ENCODE results near the gene PWP2.
"Not testable (repeated sequence)": the region's sequence is repeated elsewhere in the genome, so short reads cannot be mapped to it uniquely, and the experiment has no call there.

The PWP2 gene

DNA sequence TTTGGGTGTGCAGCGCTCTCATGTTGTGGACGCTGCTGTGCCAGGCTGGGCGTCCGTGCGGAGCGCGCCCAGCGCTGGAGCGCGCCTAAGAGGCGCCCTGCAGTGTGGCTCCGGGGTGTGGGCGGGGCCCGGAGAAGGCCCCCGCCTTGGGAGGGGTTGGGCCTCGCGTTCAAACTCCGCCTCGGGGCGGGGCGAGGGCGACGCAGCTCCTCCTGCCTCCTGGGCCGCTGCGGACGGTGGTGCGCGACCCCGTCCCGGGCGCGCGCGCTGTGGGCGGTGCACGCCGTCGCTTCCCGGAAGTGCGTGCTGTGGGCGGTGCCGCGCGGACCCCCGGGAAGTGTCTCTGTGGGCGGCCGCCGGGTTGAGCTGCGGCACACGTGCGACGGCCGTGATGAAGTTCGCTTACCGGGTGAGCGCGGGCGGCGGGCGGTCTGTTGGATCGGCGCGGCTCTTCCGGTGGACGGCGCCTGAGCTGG is at the start of gene PWP2:
Gene PWP2 (plus strand): TSS at position 374 of the 476 bp plus-strand sequence. CDS start 18 bp downstream, at position 392.
- not testable (repeated sequence) for DNase-seq

DNA sequence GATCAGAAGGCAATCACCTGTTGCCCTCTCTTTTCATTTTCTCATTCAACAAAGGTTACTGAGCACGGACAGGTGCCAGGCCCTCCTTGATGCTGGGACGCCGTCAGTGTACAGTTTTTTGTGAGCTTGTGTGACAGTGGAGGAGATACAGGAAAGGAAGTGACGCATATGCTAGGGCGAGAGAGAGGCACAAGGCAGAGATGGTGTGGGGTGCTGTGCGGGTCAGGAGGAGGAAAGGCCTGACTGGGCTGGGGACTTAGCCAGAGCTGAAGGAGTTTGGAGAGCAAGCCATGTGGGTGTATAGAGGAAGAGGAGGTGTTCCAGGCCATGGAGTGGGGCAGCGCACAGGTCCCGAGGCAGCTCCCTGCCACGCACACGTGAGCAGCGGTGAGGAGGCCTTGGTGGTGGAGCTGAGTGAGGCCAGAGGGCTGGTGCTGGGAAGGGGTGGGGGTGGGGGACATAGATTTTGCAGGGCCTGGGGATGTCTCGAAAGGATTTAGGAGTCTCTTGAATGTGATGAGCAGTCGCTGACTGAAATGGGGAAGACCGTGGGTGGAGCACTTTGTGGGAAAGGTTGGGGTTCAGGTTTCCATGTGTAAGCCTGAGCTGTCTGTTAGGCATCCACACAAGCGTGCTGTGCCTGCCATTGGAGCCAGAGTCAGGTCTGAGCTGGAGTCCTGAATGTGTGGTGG is 49.1 kb upstream of the PWP2 start:
- peak; percentile 53 for DNase-seq

DNA sequence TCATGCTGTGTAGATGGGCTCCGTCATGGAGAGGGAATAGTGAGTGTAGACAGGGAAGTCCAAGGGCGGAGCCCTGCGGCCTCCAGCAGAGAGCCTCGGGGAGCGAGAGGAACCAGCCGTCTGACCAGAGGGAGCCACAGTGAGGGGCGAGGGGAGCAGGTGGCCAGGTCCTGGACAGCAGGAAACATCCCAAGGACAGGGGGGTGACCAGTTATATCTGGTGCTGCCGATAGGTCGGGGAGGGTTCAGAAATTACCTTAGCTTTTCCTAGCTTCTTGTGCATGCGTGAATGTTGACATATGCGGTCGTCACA is 48.6 kb upstream of the PWP2 start:
- DNase-seq, result no peak

DNA sequence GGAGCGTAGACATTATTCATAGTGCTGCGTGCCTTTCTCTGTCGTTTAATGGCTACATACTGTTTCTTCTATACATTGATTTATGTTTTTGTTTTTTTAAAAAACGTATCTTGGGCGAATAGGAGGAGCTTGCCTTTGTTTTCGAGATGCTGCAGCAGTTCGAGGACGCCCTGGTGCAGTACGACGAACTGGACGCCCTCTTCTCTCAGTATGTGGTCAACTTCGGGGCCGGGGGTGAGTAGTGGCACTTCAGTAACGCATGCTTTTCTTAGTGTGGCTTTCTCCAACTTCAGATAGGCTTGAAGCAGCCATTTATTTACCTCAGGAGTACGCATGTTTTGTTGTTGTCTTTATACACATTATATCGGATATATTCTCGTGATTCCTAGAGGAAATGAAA is 48.2 kb upstream of the PWP2 start:
- DNase-seq, result no peak

DNA sequence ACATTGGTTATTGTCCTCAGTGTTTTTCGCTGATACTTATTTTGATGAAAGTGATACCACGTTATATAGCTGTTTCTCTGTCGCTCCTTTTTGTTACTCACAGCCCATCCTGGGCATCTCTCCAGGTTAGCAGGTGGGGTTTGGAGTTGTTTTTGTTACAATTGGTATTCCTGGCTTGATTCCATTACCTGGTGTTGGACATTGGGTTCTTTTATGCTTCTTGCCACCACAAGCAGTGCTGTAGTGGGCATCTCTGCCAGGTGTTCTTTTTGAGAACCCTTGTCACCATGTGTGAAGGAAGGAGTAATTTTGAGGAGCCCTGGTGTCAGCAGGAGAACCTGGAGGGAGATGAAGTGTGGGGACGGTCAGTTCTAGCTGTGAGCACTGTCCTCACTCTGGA is 47.5 kb upstream of the PWP2 start:
- DNase-seq, result no peak

DNA sequence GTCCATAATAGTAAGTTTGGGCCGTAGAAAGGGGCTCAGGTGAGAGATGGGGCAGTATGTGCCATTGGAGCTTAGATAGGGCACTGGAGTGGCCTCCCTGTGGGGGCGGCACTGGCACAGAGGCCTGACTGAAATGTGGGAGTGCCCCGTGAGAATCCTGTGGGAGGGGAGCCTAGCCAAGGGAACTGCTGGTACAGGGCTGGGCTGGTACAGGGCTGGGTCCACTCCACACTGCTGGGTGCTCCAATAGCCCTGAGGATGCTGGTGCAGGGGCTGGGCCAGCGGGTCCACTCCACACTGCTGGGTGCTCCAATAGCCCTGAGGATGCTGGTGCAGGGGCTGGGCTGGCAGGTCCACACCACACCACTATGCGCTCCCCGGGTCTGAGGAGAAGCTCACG is 44.8 kb upstream of the PWP2 start:
- DNase-seq, result no peak

DNA sequence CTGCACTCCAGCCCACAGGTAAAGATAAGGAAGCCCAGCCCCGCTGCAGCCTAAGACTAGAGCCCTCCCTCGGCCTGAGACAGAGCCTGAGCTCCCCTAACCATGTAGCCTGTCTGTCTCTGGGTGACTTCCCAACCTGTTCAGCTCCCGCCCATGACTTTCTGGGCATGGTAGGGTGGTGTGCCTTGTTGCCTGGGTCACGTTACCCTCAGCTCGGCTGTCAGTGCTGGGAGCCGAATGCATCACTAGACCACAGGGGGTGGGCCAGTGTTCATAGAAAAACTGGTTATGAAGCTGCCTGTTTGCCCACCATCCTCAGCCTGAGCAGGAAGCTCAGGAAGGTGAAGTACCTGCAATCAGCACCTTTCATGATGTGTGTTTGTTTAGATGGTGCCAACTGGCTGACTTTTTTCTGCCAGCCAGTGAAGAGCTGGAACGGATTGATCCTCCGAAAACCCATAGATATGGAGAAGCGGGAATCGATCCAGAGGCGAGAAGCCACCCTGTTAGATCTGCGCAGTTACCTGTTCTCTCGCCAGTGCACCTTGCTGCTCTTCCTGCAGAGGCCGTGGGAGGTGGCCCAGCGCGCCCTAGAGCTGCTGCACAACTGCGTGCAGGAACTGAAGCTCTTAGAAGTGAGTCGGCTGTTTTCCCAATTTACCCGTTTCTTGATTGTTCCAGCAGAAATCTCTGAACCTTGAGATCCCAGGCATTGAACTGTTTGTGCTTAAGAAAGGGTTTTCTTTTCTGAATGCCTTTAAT is 43.9 kb upstream of the PWP2 start:
- DNase-seq, result no peak

DNA sequence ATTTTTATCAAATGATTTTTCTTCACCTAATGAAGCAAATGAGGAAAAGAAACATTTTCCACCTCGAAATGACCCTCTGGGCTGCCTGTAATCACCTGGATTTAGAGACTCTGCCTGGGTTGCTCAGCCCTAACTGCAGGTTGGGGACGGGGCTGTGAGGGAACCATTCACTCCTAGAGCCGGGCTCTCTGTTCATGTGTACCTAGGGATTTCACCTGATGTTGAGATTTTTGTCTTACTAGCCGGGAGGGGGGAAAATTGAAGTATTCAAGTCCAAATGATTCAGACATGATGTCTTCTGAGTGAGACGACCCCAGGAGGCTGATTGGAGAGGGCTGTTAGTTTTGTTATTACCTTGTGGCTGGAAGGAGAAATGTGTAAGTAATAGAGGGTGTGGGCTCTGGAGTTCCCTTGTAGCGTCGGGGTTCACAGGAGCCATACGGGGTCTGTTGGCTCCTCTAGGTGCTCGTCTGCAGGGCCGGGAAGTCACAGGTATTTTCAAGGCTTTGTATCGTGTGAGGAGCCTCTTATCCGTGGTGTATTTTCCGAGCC is 42.3 kb upstream of the PWP2 start:
- DNase-seq, result no peak

DNA sequence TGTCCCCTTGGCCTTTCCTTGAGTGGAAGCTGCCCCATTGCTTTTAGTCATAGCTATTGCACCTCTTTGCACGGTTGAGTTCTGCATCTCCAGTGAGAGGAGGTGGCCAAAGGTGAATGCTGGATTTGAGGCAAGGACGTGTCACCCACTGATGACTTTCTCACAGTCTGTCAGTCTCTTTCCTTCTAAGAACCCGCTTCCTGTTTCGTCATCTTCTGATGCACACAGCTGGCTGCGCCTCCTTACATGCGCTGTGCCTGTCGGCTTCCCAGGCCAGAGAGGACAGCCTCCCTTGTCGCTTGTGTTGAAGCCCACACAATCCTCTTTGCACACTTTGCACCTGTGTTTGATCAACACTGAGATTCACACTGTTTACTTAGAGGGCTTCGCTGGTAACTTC is 41.8 kb upstream of the PWP2 start:
- peak; percentile 89 for DNase-seq

DNA sequence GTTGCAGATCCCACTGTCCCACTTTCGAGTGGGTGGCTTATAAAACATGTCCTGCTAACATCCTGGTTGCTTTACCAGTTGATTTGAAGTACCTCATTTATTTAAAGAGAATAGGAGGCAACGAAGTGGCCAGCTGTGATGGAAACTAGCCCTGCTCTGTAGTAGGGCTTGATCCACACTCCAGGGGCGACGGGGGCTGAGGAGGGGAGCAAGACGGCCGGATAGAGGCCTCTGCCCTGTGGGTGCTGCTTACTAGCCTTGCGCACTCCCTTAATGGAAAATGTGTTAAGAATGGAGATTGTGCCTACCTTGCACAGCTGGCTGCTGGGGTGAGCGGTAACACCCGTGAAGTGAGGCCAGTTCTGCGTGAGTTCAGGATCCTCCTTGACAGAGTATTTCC is 41.1 kb upstream of the PWP2 start:
- DNase-seq, result no peak

DNA sequence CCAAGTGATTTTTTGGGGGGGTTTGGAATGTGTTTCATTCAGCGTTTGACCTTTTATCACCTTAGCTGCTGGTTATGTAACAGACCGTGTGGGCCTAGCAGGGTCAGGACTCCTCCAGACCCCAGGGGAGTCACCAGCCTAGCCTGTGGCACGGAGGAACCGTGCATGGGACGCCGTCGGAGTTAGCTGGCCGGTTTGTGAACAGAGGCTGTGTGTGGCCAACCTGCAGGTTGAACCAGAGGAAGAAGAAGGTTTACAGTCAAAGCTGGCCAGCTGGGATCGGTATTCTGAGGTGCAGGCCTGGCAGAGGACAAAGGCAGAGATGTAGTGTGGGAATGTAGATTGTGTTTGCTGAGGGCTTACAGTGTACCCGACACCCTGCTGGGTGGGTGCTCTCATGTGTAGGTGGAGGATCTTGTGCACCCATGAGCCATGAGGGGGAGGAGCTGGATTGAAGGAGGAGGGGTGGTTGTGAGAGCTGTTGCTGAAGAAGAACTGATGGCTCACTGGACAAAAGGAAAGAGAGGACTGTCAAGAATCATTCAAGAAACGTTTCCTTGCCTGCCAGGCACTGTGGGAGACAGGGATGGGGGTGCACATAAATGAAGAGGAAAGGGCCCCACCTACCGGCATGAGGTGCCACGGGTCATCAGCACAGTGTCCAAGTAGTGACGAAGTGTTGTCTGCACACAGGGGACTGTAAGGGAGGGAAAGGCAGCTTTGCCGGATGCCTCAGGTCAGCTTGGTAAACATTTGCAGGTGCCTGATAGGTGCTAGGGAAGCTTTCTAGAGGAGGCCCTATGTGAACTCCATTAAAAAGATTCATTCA is 40.0 kb upstream of the PWP2 start:
- DNase-seq, result no peak

DNA sequence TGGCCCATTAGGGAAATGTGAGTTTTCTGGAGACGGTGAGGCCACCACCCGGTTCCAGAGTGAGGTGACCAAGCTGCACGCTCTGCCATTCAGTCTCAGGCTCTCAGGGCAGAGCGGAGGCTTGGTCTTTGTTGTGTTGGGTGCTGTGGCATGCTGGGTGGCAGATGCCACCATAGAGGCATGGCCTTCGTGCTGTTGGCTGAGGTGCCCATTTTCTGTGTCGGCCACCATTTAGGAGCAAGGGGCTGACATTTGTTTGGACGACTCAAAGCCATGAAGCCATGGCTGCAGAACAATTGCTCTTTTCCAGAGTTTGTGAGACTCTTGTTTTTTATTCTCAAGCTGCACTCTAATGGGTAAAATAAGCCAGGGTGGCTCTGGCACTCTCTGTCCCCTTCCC is 36.8 kb upstream of the PWP2 start:
- DNase-seq, result no peak

DNA sequence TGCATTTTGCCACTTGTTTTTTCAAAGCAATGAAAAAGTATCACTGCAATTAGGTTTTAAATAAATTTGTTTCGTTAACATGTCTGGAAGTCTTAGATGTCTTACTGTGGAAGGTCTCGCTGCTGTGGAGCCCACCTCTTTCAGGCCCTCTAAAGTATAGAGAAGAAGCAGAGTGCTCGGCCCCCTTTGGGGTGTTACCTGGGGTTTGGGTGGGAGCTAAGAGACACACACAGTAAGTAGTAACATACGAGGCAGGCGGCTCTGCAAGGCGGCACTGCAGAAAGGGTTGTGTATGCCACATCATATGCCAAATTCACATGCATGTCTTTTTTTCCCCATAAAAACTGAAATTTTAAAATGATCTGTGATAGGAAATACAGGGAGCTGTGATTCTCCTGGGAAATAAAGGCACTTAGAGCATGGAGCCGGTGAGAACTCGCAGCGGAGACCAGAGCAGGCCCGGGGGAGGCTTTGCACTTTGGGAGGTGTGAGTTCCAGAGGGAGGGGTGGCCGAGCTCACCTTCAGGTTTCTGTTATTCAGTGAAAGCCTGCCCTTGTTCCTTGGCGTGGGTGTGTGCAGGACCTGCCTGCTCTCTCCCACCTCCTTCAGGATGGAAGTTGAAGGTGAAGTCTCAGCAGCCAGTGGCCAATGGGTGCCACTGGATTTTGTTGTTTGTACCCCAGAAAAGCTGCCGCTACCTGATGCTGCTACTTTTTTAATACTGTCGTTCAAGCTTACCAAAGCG is 35.7 kb upstream of the PWP2 start:
- no peak for DNase-seq

DNA sequence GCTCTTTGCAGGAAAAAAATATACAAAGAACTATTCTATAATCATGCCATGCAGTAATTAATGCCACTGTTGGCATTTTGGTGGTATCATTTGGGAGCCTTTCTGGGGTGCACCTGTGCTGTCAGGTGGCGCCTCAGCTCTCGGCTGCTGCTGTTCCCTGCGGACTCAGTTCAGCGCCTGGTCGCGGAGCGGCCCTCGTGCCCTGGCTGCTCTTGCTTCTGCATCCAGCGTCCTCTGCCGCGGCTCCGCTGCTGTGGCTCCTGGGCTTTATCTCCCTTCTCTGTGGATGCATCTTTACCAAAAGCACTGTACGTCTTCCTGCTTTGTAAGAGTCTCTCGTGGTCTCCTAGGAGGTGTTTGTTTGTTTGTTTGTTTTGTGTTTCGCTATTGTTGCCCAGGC is 35.1 kb upstream of the PWP2 start:
- no peak for DNase-seq

DNA sequence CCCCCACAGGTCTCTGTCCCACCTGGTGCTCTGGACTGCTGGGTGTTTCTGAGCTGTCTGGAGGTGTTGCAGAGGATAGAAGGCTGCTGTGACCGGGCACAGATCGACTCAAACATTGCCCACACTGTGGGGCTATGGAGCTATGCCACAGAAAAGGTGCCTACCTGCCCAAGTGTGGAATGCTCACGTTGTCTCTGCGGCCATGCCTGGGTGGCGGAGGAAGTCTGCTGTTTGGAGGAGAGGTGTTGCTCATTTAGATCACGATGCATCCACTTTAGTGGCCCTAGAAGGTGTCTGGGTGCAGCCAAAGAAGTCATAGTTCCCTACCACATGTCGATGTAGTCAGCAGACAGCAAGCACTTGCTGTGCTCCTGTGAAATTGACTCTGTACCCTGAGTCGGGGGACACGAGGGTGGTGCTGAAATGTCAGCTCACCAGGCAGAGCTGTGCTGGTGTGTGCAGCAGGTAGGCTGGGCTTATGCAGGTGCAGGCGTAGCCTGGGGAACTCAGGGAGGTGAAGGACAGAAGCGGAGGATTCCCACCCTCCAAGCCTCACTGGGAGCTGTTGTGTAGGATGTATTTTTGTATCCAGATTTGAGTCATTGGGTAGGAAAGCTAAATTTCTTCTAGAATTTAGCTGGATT is 32.8 kb upstream of the PWP2 start:
- DNase-seq, result no peak

DNA sequence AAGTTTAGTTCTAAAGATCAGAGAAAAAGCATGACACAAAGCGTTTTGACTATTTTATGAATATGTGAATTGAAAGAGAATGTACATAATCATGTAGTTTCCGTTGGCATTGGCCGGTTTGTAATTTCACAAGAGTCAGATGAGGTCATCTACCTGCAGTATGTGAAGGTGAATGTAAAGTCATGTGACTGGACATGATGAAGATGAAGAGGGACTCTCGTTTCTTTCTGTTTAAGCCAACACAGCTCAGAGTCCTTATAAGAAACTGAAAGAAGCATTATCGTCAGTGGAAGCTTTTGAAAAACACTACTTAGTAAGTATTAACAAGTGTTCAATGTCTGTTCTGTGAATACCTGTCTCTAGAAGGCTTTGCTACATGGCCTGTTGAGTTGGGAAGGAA is 30.9 kb upstream of the PWP2 start:
- DNase-seq, result no peak

DNA sequence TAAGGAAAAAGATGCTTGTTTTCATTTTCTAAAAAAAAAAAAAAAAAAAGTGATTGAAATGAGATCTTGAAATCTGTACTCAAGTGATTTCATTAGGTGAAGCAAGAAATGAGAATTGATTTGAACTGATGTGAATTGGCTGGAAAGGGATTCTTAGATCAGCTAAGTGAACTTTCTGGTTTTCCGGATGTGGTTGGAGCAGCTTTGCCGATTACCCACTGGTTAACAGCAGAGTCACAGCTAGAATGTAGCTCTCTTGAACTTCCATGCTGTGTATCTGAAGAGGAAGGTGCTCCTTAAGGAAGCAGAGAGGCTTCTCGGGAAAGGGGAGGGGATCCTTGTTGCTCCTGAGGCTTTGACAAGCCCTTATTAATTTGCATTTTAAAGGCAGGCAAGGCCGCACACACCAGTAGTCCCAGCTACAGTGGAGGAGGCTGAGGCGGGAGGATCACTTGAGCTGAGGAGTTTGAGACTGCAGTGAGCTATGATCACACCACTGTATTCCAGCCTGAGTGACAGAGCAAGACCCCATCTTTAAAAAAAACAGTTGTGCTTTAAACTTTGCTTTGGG is 28.7 kb upstream of the PWP2 start:
- DNase-seq, result peak; percentile 53

DNA sequence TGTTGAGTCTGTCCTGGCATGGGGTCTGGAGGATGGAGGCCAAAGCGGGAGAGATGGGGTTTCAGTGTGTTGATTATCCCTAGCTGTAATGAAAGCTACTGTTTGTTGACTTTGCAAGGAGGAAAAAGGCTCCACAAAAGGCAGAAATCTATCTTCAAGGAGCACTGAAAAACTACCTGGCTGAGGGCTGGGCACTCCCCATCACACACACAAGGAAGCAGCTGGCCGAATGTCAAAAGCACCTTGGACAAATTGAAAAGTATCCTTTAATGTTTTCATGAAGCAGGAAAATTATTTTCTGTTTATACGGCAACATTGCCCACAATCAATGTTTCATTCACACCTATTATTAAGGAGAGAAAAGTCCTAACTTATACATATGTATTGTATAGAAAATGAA is 27.8 kb upstream of the PWP2 start:
- no peak for DNase-seq

DNA sequence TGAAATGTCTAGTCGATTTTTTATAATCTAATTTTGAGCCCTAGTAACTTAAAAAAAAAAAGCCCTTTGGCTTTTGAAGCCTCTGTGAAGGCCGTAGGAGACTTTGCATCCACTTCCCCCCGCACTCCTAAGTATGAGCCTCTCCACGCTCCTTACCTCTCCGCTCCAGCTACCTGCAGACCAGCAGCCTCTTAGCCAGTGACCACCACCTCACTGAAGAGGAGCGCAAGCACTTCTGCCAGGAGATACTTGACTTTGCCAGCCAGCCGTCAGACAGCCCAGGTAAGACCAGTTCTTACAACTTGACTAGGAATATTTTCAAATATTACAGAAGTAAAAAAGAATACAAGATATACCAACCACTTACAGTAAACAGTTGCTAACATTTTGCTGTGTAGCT is 27.4 kb upstream of the PWP2 start:
- no peak for DNase-seq

DNA sequence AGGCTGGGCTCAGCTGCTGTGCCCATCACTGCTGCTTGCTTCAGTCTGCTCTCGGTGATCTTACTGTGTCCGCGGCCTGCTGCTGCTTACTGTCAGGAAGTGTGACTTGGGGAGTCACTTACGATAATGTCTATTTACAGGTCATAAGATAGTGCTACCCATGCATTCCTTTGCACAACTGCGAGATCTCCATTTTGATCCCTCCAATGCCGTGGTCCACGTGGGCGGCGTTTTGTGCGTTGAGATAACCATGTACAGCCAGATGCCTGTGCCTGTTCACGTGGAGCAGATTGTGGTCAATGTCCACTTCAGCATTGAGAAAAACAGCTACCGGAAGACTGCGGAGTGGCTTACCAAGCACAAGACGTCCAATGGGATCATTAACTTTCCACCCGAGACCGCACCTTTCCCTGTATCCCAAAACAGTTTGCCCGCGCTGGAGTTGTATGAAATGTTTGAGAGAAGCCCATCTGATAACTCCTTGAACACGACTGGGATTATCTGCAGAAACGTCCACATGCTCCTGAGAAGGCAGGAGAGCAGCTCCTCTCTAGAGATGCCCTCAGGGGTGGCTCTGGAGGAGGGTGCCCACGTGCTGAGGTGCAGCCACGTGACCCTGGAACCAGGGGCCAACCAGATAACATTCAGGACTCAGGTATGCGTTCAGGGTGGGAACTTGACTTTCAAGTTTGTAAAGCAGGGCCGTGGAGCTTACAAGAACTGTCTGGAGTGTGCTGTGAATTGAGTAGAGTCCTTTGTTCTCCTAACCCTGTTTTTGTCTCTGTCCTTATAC is 24.4 kb upstream of the PWP2 start:
- no peak for DNase-seq
